HepG2 (cell line): ENCODE results near the gene TXN2. TPM values are rescaled to one million over a fixed set of nuclear protein-coding genes. Genes with fewer than 3 reads are reported as not detected.

Experiments used
- CBX1 ChIP-seq: IDR thresholded peaks from one replicate; pipeline ENCODE4 v1.6.1; 2016; ENCODE audit warnings: antibody characterized with exemption, low read depth
- DZIP1 ChIP-seq: sonication (generic); formaldehyde crosslinking; IDR thresholded peaks from 2 replicates; pipeline ENCODE4 v1.5.0; 2020; ENCODE audit warnings: mild to moderate bottlenecking, missing genetic modification reagents
- FOXA3 ChIP-seq: IDR thresholded peaks from 2 replicates; pipeline ENCODE4 v1.6.1; 2016; ENCODE audit warnings: missing genetic modification reagents, missing compliant biosample characterization
- HDAC1 ChIP-seq: sonication (generic); formaldehyde crosslinking; IDR thresholded peaks from 2 replicates; pipeline ENCODE4 v1.5.1; 2020; ENCODE audit warnings: mild to moderate bottlenecking, missing genetic modification reagents
- MED1 ChIP-seq: sonication (generic); formaldehyde crosslinking; IDR thresholded peaks from 2 replicates; pipeline ENCODE4 v1.4.0; 2020; ENCODE audit warnings: missing genetic modification reagents
- NFKB2 ChIP-seq: sonication (generic); formaldehyde crosslinking; IDR thresholded peaks from 2 replicates; pipeline ENCODE4 v1.4.0; 2020; ENCODE audit warnings: missing genetic modification reagents, borderline replicate concordance
- PCBP2 ChIP-seq: fragments of 200-400 bp; formaldehyde crosslinking; optimal IDR thresholded peaks from 2 replicates; pipeline ENCODE3; 2018; ENCODE audit warnings: low read length, low read depth; ENCODE audit not compliant: poor library complexity, severe bottlenecking
- RELA ChIP-seq: sonication (generic); formaldehyde crosslinking; IDR thresholded peaks from 2 replicates; pipeline ENCODE4 v1.4.0; 2020; ENCODE audit warnings: missing genetic modification reagents
- RFX5 ChIP-seq: IDR thresholded peaks from 2 replicates; pipeline ENCODE4 v1.6.1; 2011; ENCODE audit warnings: low read depth, low read length, improper control_type of control experiment
- TRIM24 ChIP-seq: sonication (generic); formaldehyde crosslinking; IDR thresholded peaks from 2 replicates; pipeline ENCODE4 v1.8.0; 2022; ENCODE audit warnings: mild to moderate bottlenecking, missing genetic modification reagents
- ZBTB40 ChIP-seq, 2 experiments: fragments of 450-650 bp in 1 of 2; sonication (generic) in 1 of 2; formaldehyde crosslinking in 1 of 2; IDR thresholded peaks; 2 replicates each; pipeline versions ENCODE4 v1.6.1 to v1.8.0; 2016 to 2022; ENCODE audit warnings: antibody characterized with exemption in 1 of 2, mild to moderate bottlenecking in 1 of 2, missing genetic modification reagents in 1 of 2
- ZFP37 ChIP-seq: sonication (generic); formaldehyde crosslinking; IDR thresholded peaks from 2 replicates; pipeline ENCODE4 v1.4.0; 2020; ENCODE audit warnings: missing genetic modification reagents, borderline replicate concordance
- ZKSCAN8 ChIP-seq: IDR thresholded peaks from 2 replicates; pipeline ENCODE4 v1.6.1; 2016; ENCODE audit warnings: borderline replicate concordance, missing genetic modification reagents, missing compliant biosample characterization
- ZNF143 ChIP-seq: sonication (generic); formaldehyde crosslinking; IDR thresholded peaks from 2 replicates; pipeline ENCODE4 v1.4.0; 2020; ENCODE audit warnings: missing genetic modification reagents
- ZNF382 ChIP-seq: sonication (generic); formaldehyde crosslinking; IDR thresholded peaks from 2 replicates; pipeline ENCODE4 v1.5.0; 2020; ENCODE audit warnings: missing genetic modification reagents, mild to moderate bottlenecking, borderline replicate concordance
- ZNF530 ChIP-seq: sonication (generic); formaldehyde crosslinking; IDR thresholded peaks from 2 replicates; pipeline ENCODE4 v1.5.0; 2020; ENCODE audit warnings: low read depth, mild to moderate bottlenecking, missing genetic modification reagents
- ZNF607 ChIP-seq: sonication (generic); formaldehyde crosslinking; IDR thresholded peaks from 2 replicates; pipeline ENCODE4 v1.5.1; 2020; ENCODE audit warnings: missing genetic modification reagents, mild to moderate bottlenecking, borderline replicate concordance
- polyA plus RNA-seq, 8 experiments: library from polyadenylated mRNA; depleted of rRNA in 3 of 8; stranded (reverse) in 7 of 8; unstranded in 1 of 8; fragments of >200 nt; fragmentation: Illumina TruSeq in 4 of 8; extraction: Trizol in 4 of 8; gene quantifications; 2 replicates each; pipeline versions ENCODE4 v1.2.1 to v1.2.3, GENCODE V29; 2011 to 2016; ENCODE audit warnings: low read depth in 4 of 8, missing spikeins in 1 of 8, mixed read lengths in 1 of 8; ENCODE audit not compliant: insufficient read depth in 1 of 8
- total RNA-seq, 5 experiments: library from RNA; depleted of rRNA; stranded (reverse); fragments of >200 nt; fragmentation: Illumina TruSeq; extraction: Trizol; gene quantifications; 2 replicates each; pipeline ENCODE4 v1.2.3, GENCODE V29; 2016; ENCODE audit warnings: low read depth in 1 of 5

Gene TXN2
- total and polyA plus RNA-seq, 2 of the 13 experiments (the other 11 are each of a cell fraction or from before 2014, with no cell fraction given): 41.4 to 109 TPM

- TF ChIP-seq ZBTB40 (IDR thresholded peaks at IDR 0.05): no peak
- peak; percentile 46; the same call in 1 of the 2 replicates for TF ChIP-seq ZBTB40 (CRISPR knock-in tag; IDR thresholded peaks at IDR 0.05)
- no peak for TF ChIP-seq RELA (CRISPR knock-in tag)
- no peak; the same call in 1 of the 2 replicates for TF ChIP-seq ZNF143 (CRISPR knock-in tag)
- TF ChIP-seq CBX1: peak; percentile 55
- TF ChIP-seq TRIM24 (CRISPR knock-in tag): no peak
- TF ChIP-seq PCBP2: no peak
- TF ChIP-seq MED1 (CRISPR knock-in tag): peak; percentile 93
- peak; percentile 84; the same call in 1 of the 2 replicates for TF ChIP-seq NFKB2 (CRISPR knock-in tag)
- TF ChIP-seq FOXA3 (CRISPR knock-in tag): peak; percentile 50; the same call in 1 of the 2 replicates
- TF ChIP-seq RFX5: no peak
- TF ChIP-seq ZFP37: peak; percentile 68; the same call in 1 of the 2 replicates
- peak; percentile 29; the same call in 1 of the 2 replicates for TF ChIP-seq HDAC1
- no peak for TF ChIP-seq ZNF382 (CRISPR knock-in tag)
- TF ChIP-seq ZKSCAN8 (CRISPR knock-in tag): peak; percentile 41; the same call in 1 of the 2 replicates
- no peak for TF ChIP-seq DZIP1 (CRISPR knock-in tag)
- no peak for TF ChIP-seq ZNF530
- TF ChIP-seq ZNF607 (CRISPR knock-in tag): no peak; the same call in 1 of the 2 replicates
These were observed 45.7 kb downstream of the TXN2 start (continued) for GRCh38 chr22:36435516-36436415.
